ENCODE data around the gene FSTL5. TPM values are rescaled to one million over a fixed set of nuclear protein-coding genes. Genes with fewer than 3 reads are reported as not detected.

The FSTL5 gene
- total and polyA plus RNA-seq, 2 donors (not counting 3 experiments of a cell fraction or from before 2014, with no cell fraction given): 1.3 to 1.9 TPM

DNA sequence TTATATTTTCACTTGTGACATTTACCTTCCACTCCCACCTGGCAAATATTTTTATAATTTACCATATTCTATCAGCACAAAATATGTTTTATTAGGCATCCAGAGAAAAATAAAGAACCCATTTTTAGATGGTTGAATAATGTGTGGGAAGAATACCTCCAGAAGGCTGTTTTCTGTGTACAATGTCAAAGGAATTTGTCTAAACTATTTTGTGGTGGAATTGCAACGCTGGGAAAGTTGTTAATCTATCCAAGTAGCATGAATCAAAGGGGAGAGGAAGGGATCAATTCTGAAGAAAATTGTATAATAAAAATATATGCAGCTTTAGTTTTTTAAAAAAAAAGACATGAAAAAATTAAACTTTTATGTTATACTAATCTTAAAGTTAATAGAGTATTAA is 706.5 kb downstream of the FSTL5 start:
- H2AFZ ChIP-seq (ENCODE audit: low read depth, low read length): no peak overlapping the region
- H3K4me2 ChIP-seq (ENCODE audit: insufficient read depth, low read length): no peak overlapping the region
- no peaks in the 10 kb centered on the region for H3K9me1 ChIP-seq (replicated peaks; ENCODE audit: control insufficient read depth, extremely low read depth, insufficient read depth, low read length)
- no peak for FAIRE-seq
- no peak overlapping the region for H3K27ac ChIP-seq (ENCODE audit: insufficient read depth, low read depth, low read length)
- CTCF ChIA-PET: no interaction called here
- no peaks in the 10 kb centered on the region for H3K79me2 ChIP-seq (ENCODE audit: control insufficient read depth, insufficient read depth, low read length)
- H3K9me3 ChIP-seq (replicated peaks; ENCODE audit: control insufficient read depth, insufficient read depth, low read length): no peaks in the 10 kb centered on the region
- POLR2A ChIA-PET: no interaction called here
- H3K4me1 ChIP-seq (ENCODE audit: control insufficient read depth, extremely low read depth, insufficient read depth, low read length): no peaks in the 10 kb centered on the region
- DNase-seq (ENCODE audit: low read depth, low spot score): no peak
- no peak overlapping the region for H3K9ac ChIP-seq (replicated peaks; ENCODE audit: extremely low read depth, insufficient read depth, low read length)
- no peaks in the 10 kb centered on the region for H3K36me3 ChIP-seq (ENCODE audit: control insufficient read depth in 2 of 2, extremely low read depth in 1 of 2, insufficient read depth in 2 of 2, low read length in 2 of 2)
- no TSS peak for BruUV-seq (replicated peaks)
- dilution Hi-C loops (cut with MboI; ENCODE audit: extremely low pct_ligation_motif_present, low sequenced_read_pairs): no loop called here
- no peaks in the 10 kb centered on the region for H4K20me1 ChIP-seq (replicated peaks; ENCODE audit: control insufficient read depth, extremely low read depth, insufficient read depth, low read length)
- H3K4me3 ChIP-seq (replicated peaks in 1 of 3; ENCODE audit: insufficient read depth in 1 of 3, low read depth in 1 of 3, low read length in 3 of 3): no peak overlapping the region
- H3K27me3 ChIP-seq (ENCODE audit: control insufficient read depth in 2 of 2, insufficient read depth in 2 of 2, low read length in 2 of 2): no peaks in the 10 kb centered on the region
- no peak for TF ChIP-seq GATA2 (IDR thresholded peaks at IDR 0.05; ENCODE audit: insufficient read depth, insufficient read length, low read depth, low read length)
- no peak for TF ChIP-seq POLR2AphosphoS5 (IDR thresholded peaks at IDR 0.05; ENCODE audit: insufficient read depth, low read depth, low read length)
- TF ChIP-seq MYC (IDR thresholded peaks at IDR 0.05; ENCODE audit: low read depth, low read length): no peak
- no peak for TF ChIP-seq POLR2A (IDR thresholded peaks at IDR 0.05; ENCODE audit: low read depth, low read length)
- no peak for TF ChIP-seq JUN (IDR thresholded peaks at IDR 0.05; ENCODE audit: borderline replicate concordance, insufficient read depth, insufficient read length, low read depth)
- TF ChIP-seq, protein P1, sequence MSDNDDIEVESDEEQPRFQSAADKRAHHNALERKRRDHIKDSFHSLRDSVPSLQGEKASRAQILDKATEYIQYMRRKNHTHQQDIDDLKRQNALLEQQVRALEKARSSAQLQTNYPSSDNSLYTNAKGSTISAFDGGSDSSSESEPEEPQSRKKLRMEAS (IDR thresholded peaks at IDR 0.05; ENCODE audit: insufficient read depth, insufficient read length): no peak
- TF ChIP-seq, protein P2, sequence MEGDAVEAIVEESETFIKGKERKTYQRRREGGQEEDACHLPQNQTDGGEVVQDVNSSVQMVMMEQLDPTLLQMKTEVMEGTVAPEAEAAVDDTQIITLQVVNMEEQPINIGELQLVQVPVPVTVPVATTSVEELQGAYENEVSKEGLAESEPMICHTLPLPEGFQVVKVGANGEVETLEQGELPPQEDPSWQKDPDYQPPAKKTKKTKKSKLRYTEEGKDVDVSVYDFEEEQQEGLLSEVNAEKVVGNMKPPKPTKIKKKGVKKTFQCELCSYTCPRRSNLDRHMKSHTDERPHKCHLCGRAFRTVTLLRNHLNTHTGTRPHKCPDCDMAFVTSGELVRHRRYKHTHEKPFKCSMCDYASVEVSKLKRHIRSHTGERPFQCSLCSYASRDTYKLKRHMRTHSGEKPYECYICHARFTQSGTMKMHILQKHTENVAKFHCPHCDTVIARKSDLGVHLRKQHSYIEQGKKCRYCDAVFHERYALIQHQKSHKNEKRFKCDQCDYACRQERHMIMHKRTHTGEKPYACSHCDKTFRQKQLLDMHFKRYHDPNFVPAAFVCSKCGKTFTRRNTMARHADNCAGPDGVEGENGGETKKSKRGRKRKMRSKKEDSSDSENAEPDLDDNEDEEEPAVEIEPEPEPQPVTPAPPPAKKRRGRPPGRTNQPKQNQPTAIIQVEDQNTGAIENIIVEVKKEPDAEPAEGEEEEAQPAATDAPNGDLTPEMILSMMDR (IDR thresholded peaks at IDR 0.05; ENCODE audit: extremely low read depth in 1 of 2, insufficient read depth in 1 of 2, low read depth in 1 of 2, low read length in 2 of 2): no peak
- no peak for TF ChIP-seq EZH2 (IDR thresholded peaks at IDR 0.05; ENCODE audit: borderline replicate concordance, low read depth, low read length, severe bottlenecking)
- no peak for TF ChIP-seq FOS (IDR thresholded peaks at IDR 0.05; ENCODE audit: borderline replicate concordance, insufficient read depth, low read length)
- intact Hi-C loops (cut with micrococcal nuclease): no loop called here

Measured in endothelial cell of umbilical vein (primary cell).